ENCODE data around the gene HOXA1.

Gene HOXA1

GRCh38 chr7:27143023-27143949 is 47.5 kb upstream of the HOXA1 start, which contains the start of gene HOXA5:
Gene HOXA5 (minus strand): TSS chr7:27143681. CDS start chr7:27143607, 74 bp downstream.
- no peak for TF ChIP-seq FOXP2 (optimal IDR thresholded peaks at IDR 0.05; ENCODE audit: borderline replicate concordance, extremely low read depth, extremely low read length, insufficient read depth)

GRCh38 chr7:27142580-27143022 is 46.8 kb upstream of the HOXA1 start:
- TF ChIP-seq SIN3A (IDR thresholded peaks at IDR 0.05; ENCODE audit: borderline replicate concordance, insufficient read depth, low read length) (no peak), POLR2AphosphoS5 (IDR thresholded peaks at IDR 0.05; ENCODE audit: low read depth, low read length) (no peak), TAF1 (IDR thresholded peaks at IDR 0.05; ENCODE audit: borderline replicate concordance, insufficient read depth, low read length) (no peak), REST (IDR thresholded peaks at IDR 0.05; ENCODE audit: insufficient read depth in 1 of 2, low read depth in 2 of 2, low read length in 2 of 2) (no peak), FOXP2 (optimal IDR thresholded peaks at IDR 0.05; ENCODE audit: borderline replicate concordance, extremely low read depth, extremely low read length, insufficient read depth) (no peak)

GRCh38 chr7:27141923-27142579 is 46.3 kb upstream of the HOXA1 start:
- TF ChIP-seq TAF1 (IDR thresholded peaks at IDR 0.05; ENCODE audit: borderline replicate concordance, insufficient read depth, low read length): no peak
- TF ChIP-seq FOXP2 (optimal IDR thresholded peaks at IDR 0.05; ENCODE audit: borderline replicate concordance, extremely low read depth, extremely low read length, insufficient read depth): no peak
- TF ChIP-seq POLR2AphosphoS5 (IDR thresholded peaks at IDR 0.05; ENCODE audit: low read depth, low read length): no peak
- no peak for TF ChIP-seq SIN3A (IDR thresholded peaks at IDR 0.05; ENCODE audit: borderline replicate concordance, insufficient read depth, low read length)
- no peak for TF ChIP-seq REST (IDR thresholded peaks at IDR 0.05; ENCODE audit: insufficient read depth in 1 of 2, low read depth in 2 of 2, low read length in 2 of 2)

- TF ChIP-seq FOXP2 (optimal IDR thresholded peaks at IDR 0.05; ENCODE audit: borderline replicate concordance, extremely low read depth, extremely low read length, insufficient read depth): no peak
- no peak for TF ChIP-seq SIN3A (IDR thresholded peaks at IDR 0.05; ENCODE audit: borderline replicate concordance, insufficient read depth, low read length)
- no peak for TF ChIP-seq REST (IDR thresholded peaks at IDR 0.05; ENCODE audit: insufficient read depth in 1 of 2, low read depth in 2 of 2, low read length in 2 of 2)
- TF ChIP-seq TAF1 (IDR thresholded peaks at IDR 0.05; ENCODE audit: borderline replicate concordance, insufficient read depth, low read length): no peak
- no peak for TF ChIP-seq POLR2AphosphoS5 (IDR thresholded peaks at IDR 0.05; ENCODE audit: low read depth, low read length)
These were observed 45.5 kb upstream of the HOXA1 start for GRCh38 chr7:27141137-27141922.
